GM19328 (cell line): ENCODE measurements around the gene COQ5.
"Not testable (repeated sequence)": the region's sequence is repeated elsewhere in the genome, so short reads cannot be mapped to it uniquely, and the experiment has no call there.

Source experiments
- ATAC-seq: cut with Tn5 transposase; IDR thresholded peaks from one replicate; pipeline ENCODE4 v1.9.1; 2021; ENCODE audit warnings: mild to moderate bottlenecking, moderate library complexity; ENCODE audit not compliant: unreplicated experiment

COQ5 gene

GRCh38 chr12:120529641-120530417 lies 871 bp upstream of the COQ5 start:
- no peak for ATAC-seq

GRCh38 chr12:120522568-120522967 lies 6.4 kb downstream of the COQ5 start:
- ATAC-seq: no peak

DNA sequence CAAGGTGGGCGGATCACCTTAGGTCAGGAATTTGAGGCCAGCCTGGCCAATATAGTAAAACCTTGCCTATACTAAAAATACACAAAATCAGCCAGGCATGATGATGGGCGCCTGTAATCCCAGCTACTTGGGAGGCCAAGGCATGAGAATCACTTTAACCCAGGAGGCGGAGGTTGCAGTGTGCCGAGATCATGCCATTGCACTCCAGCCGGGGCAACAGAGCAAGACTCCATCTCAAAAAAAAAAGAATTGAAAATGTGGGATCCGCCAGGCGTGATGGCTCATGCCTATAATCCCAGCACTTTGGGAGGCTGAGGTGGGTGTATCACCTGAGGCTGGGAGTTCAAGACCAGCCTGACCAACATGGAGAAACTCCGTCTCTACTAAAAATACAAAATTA lies 9.6 kb downstream of the COQ5 start:
- ATAC-seq: not testable (repeated sequence)

- ATAC-seq: no peak
Observed at GRCh38 chr12:120515496-120515895, 13.5 kb downstream of the COQ5 start.

DNA sequence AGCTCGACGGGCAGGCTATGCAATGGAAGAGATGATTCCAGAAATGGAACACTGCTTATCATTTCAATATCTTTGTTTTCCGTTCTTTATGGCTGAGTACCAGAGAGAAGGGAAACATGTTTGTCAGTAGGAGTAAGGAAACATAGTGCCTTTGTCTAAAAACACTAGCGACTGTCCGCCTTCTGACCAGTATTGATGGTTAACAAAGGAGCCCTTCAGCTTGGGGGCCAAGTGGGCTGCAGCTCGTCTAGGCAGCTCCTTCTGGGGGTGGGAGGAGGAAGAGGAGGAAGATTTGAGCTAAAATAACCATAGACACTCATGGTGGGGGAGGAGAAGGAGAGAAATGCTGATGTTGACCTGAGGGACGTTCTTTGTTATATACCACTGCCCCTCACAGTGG lies 15.0 kb downstream of the COQ5 start:
- ATAC-seq: no peak

- ATAC-seq: no peak
Observed at GRCh38 chr12:120508537-120508936, 20.4 kb downstream of the COQ5 start.

DNA sequence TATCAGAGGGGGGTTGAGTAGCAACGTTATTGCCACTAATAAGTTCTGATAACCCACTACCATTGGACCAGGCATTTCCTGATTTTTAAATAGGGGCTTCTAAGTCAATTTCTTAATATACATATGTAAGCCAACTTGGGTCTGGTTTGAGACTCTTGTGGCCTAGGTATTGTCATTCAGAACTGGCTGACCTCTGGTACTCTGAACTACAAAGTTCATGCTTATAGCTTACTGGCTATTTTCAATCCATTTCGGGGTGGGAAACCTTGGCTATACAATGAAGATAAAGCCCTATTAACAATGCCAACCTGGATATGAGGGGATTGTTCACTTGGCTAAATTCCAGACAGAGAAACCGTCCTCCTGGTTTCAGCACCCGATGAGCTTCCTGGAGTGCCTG lies 24.4 kb downstream of the COQ5 start:
- no peak for ATAC-seq

DNA sequence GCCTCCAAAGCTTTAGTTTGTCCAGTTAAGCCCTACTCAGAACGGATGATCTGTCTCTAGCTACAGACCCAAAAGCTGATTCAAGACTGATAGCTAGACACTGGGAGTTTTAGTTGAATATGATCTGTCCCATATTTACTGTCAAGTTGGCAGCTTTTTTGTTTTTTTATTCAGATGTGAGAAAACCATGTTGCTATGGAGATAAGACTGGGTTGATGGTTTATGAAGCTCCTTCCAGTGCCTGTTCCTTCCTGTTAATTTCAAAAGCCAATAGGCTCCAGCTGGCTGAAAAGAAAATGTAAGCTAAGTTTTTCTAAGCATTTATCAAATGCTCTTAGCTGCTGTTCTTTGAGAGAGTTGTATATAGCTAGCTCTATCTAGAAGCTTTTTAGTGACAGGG lies 28.4 kb downstream of the COQ5 start:
- no peak for ATAC-seq

GRCh38 chr12:120498870-120499515 lies 30.0 kb downstream of the COQ5 start:
- no peak for ATAC-seq

DNA sequence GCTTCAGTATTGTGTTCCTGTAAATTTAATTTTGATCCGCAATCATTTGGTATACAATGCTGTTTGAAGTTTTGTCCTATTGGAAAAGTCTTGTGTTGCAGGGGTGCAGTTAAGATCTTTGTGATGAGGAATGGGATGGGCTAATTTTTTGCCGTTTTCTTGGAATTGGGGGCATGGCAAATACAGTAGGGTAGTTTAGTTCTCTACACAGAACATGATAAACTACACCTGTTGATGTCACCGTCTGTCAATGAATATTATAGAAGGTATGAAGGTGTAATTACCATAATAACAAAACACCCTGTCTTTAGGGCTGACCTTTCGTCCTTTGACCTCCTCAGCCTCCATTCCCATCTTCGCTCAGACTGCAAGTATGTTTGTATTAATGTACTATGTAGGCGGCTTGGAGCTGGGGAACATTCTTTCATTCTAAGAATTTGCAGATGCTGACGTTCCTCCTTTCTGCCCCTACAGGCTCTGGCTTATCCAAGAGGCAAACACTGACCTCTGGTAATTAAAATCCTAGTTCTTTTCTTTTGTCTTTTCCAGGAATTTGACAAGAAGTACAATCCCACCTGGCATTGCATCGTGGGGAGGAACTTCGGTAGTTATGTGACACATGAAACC lies 31.3 kb downstream of the COQ5 start:
- ATAC-seq: no peak

DNA sequence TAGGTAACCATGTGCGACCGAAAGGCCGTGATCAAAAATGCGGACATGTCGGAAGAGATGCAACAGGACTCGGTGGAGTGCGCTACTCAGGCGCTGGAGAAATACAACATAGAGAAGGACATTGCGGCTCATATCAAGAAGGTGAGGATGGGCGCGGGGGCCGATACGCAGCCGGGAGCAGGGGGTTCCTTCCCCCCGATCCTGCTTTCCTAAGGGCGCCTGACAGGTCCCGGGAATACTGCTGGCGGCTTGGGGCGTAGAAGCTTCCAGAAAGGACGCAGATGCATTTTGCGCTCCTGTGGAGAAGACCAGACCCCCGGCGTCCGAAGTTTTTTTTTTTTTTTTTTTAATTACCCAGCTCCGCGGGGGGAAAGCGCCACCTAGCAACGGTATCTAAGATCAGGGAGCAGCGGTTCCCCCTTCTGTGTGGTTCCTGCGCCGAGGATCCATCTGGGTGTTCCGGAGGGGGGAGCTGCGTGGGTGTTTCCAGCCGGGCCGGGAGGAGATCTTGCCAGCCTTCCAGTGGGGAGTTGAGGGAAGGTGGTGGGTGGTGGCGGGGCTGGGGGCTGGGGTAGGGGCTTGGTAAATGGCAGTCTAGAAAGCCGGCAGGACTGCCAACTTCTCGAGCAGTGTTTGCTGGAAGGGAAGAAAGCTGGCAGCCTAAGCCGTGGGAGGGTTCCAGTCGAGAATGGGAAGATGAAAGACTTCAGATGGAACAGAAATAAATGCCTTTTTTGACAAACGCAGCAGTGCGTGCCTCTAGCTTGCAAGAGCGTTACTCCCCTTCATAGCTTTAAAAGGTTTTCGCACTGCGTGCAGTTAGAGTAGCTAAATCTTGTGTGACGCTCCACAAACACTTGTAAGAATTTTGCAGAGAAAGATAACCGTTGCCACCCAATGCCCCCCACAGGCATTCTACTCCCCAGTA lies 32.3 kb downstream of the COQ5 start:
- no peak for ATAC-seq

DNA sequence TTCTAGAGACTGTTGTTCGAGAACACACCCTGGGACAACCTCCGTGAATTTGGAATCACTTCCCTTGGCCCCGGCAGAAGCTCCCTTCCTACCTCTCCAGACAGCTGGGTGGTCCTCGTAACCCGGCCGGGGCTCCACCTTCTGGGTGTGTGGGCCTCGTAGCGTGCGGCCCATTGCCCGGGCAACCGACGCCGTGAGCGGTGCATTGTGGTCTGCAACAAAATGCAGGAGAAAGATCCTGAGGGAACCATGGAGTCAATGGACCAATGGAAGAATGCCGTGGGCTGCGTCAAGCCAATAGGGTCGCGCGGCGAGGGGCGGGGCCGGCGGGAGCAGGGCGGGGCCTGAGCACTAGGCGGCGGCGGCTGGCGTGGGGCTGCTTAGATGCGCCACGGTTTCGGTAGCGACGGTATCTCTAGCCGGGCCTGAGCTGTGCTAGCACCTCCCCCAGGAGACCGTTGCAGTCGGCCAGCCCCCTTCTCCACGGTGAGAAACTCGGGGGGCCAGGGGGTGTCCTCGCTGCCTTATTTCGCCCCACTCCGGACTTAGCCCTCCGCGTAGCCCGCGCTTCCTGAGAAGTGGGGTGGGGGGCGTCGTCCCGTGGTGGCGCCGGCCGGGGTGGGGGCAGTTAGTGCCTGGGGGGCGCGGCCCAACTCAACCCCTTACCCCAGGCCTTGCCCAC lies 33.1 kb downstream of the COQ5 start, which contains the start of gene DYNLL1:
TSS of gene DYNLL1 (plus strand) at position 383 of the 682 bp plus-strand sequence. CDS start 309 bp downstream, outside the sequence.
- ATAC-seq: peak; percentile 84

DNA sequence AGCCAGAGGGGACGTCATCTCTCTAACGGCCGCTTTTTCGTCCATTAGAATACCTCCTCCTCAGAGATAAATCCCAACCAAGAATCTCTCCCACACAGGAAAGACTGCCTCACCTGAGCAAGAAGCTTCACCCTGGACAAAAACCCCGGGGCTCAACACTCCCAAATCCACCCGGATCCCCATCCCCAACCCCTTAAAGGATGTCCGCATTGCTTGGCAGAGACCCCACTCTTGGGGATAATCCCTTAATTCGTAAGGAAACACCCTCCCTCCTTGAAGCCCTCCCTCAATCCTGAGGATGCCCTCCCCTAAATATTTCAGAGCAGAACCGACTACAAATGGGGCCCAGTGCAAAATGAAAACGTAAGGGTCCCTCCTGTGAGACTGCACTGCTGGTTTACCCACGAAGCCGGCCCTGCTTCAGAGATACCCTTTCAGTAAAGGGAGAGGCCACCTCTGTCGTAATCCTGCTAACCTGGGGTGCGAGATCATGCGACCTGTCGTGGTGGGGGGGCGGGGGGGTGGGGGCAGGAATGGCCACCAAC lies 33.7 kb downstream of the COQ5 start:
- peak; percentile 13 for ATAC-seq

DNA sequence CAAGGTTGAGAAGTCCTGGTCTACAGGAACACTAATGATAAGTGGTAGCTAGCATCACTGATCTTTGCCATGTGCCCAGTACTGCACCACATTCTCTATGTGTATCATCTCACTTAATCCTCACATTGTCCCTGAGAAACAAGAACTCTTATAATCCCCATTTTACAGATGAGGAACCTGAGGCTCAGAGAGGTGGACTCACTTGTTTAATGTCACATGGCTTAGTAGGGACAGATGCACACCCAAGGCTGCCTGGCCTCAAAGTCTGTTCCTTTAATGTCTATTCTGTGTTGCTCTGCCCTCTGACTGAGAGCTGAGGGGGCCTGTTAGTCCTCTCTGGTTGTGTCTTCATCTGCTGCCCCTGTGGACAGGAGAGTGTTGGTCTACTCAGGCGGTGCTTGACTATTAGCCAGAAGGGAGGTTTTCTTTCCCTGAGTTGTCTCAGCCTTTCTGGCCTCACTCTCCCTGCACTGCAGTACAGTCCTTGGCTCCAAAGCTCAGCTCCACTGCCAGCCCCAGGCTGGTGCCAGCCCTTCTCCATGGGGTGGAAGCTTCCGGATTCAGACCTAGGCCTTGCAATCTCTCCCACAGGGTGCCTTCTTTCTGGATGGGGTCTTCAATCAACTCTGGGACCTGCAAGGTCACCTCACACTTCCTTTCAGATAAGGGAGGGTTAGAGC lies 38.0 kb downstream of the COQ5 start:
- no peak for ATAC-seq

DNA sequence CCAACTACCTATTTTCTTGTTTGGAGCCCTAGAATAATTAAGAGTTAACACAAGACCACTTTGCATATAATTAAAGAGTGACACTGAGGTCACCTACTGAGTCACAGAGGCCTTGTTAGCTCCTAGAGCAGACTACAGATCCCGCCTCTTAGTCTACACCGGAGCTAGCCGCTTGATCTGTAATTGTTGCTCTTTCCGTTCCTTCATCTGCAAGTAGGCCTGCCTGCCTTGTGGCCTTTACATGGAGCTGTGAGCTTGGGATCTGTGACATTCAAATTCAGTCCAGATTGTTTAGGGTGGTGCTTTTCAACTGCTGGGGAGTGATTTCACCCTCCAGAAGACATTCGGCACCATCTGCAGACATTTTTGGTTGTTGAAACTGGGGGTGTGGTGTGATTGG lies 38.6 kb downstream of the COQ5 start:
- no peak for ATAC-seq

DNA sequence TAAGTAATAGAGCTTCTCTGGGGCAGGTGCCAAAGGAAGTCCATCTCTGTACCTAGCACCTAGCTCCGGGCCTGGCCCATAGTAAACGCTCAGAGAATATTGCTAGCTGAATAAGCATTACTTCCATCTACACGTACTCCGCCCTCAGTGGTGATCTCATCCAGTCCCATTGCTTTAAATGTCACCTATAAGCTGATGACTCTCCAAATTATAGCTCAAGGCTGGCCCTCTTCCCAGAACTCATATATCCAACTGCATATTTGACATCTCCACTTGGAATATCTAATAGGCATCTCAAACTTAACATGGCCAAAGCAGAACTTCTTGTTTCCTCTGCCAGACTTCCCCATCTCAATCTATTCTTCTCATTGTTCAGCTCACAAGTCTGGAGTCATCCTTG lies 39.9 kb downstream of the COQ5 start:
- ATAC-seq: no peak

DNA sequence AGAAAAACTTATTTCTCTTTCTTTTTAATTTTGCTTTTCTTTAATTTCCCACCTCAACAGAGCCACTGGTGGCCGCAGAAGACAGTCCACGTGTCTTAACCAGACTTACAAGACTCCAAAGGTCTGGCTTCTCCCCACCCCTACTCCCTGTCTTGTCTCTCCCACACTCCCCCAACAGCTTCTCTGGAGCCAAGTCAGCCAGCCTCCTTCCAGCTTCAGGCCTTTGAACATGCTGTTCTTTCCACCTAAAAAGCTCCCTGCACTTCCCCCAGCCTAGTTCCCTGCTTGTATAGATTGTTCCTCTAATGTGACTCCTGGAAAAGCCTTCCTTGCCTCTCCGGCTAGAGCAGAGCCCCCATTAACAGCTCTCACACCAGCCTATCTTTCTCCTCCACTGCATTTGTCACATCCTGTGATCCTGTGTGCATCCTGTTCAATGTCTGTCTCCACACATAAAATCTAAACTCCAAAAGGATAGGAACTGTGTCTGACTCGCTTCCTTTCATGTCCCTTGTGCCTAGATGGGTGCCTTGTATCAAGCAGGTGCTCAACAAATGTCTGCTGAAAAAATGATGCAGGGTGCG lies 40.8 kb downstream of the COQ5 start:
- no peak for ATAC-seq

- not testable (repeated sequence) for ATAC-seq
Observed at GRCh38 chr12:120487552-120487951, 41.4 kb downstream of the COQ5 start.
